Astrocyte (in vitro differentiated cells and primary cell): ENCODE measurements around the gene TSC22D3. TPM values are rescaled to one million over a fixed set of nuclear protein-coding genes. Genes with fewer than 3 reads are reported as not detected.
A peak's percentile ranks its signal among the peaks of the same experiment; 100 is the strongest.

ENCODE experiments used
- DNase-seq: peaks from one replicate; pipeline ENCODE4 v3.0.0-alpha.2; 2010; ENCODE audit warnings: low read depth
- FAIRE-seq: peaks from 2 replicates; lab custom pipeline; 2011; peaks lifted over from hg19 to GRCh38; lab: Jason Lieb, UNC
- H2AFZ ChIP-seq: 2 replicates; pipeline ENCODE4 v1.6.0; 2012; ENCODE audit warnings: low read depth, low read length, inconsistent platforms
- H3K27ac ChIP-seq: 2 replicates; pipeline ENCODE4 v1.5.1; 2011; ENCODE audit warnings: low read depth, low read length, inconsistent platforms
- H3K27me3 ChIP-seq: 2 replicates; pipeline ENCODE4 v1.6.0; 2011; ENCODE audit warnings: low read length, inconsistent platforms; ENCODE audit not compliant: insufficient read depth
- H3K36me3 ChIP-seq: 2 replicates; pipeline ENCODE4 v1.5.1; 2011; ENCODE audit warnings: low read length, inconsistent platforms; ENCODE audit not compliant: insufficient read depth
- H3K4me1 ChIP-seq: 2 replicates; pipeline ENCODE4 v1.5.1; 2011; ENCODE audit warnings: low read length, inconsistent platforms; ENCODE audit not compliant: insufficient read depth
- H3K4me2 ChIP-seq: 2 replicates; pipeline ENCODE4 v1.6.0; 2012; ENCODE audit warnings: low read length, inconsistent platforms
- H3K4me3 ChIP-seq: 2 replicates; pipeline ENCODE4 v1.5.1; 2011; ENCODE audit warnings: low read depth, mild to moderate bottlenecking, low read length, inconsistent platforms; ENCODE audit not compliant: insufficient read depth
- H3K79me2 ChIP-seq: 2 replicates; pipeline ENCODE4 v1.6.0; 2012; ENCODE audit warnings: mild to moderate bottlenecking, low read length, inconsistent platforms; ENCODE audit not compliant: insufficient read depth
- H3K9ac ChIP-seq: 2 replicates; pipeline ENCODE4 v1.6.0; 2012; ENCODE audit warnings: mild to moderate bottlenecking, low read length, inconsistent platforms
- H3K9me3 ChIP-seq: 2 replicates; pipeline ENCODE4 v1.5.1; 2012; ENCODE audit warnings: low read depth, mild to moderate bottlenecking, low read length, inconsistent platforms; ENCODE audit not compliant: insufficient read depth
- H4K20me1 ChIP-seq: 2 replicates; pipeline ENCODE4 v1.6.0; 2012; ENCODE audit warnings: low read length, inconsistent platforms; ENCODE audit not compliant: insufficient read depth
- H3K27ac Mint-ChIP-seq: one replicate; pipeline ENCODE4 v1.8.0; 2021; ENCODE audit warnings: mild to moderate bottlenecking, mixed read lengths; ENCODE audit not compliant: unreplicated experiment
- H3K27me3 Mint-ChIP-seq: one replicate; pipeline ENCODE4 v1.8.0; 2021; ENCODE audit warnings: low read depth, mixed read lengths; ENCODE audit not compliant: unreplicated experiment
- H3K36me3 Mint-ChIP-seq: one replicate; pipeline ENCODE4 v1.8.0; 2021; ENCODE audit warnings: low read depth, mixed read lengths; ENCODE audit not compliant: unreplicated experiment
- H3K4me1 Mint-ChIP-seq: one replicate; pipeline ENCODE4 v1.8.0; 2021; ENCODE audit warnings: low read depth, mixed read lengths; ENCODE audit not compliant: unreplicated experiment
- H3K4me3 Mint-ChIP-seq: one replicate; pipeline ENCODE4 v1.8.0; 2021; ENCODE audit warnings: mild to moderate bottlenecking, moderate library complexity, mixed read lengths; ENCODE audit not compliant: unreplicated experiment
- H3K9me3 Mint-ChIP-seq: one replicate; pipeline ENCODE4 v1.8.0; 2021; ENCODE audit warnings: mild to moderate bottlenecking, mixed read lengths; ENCODE audit not compliant: unreplicated experiment
- EZH2 ChIP-seq: IDR thresholded peaks from 2 replicates; pipeline ENCODE4 v1.6.1; 2012; ENCODE audit warnings: mild to moderate bottlenecking, low read length, inconsistent platforms; ENCODE audit not compliant: insufficient read depth
- total RNA-seq: library from RNA; stranded (reverse); gene quantifications from 2 replicates; pipeline ENCODE4 v1.2.1, GENCODE V29; 2021
- TF ChIP-seq, protein P1 (sequence below): IDR thresholded peaks from 2 replicates; pipeline ENCODE4 v1.5.1; 2011; ENCODE audit warnings: low read depth, mild to moderate bottlenecking, inconsistent platforms, low read length, moderate library complexity; ENCODE audit not compliant: insufficient read depth

Gene TSC22D3
- total RNA-seq, 1 donor from 2014 or later = 30.7 TPM

DNA sequence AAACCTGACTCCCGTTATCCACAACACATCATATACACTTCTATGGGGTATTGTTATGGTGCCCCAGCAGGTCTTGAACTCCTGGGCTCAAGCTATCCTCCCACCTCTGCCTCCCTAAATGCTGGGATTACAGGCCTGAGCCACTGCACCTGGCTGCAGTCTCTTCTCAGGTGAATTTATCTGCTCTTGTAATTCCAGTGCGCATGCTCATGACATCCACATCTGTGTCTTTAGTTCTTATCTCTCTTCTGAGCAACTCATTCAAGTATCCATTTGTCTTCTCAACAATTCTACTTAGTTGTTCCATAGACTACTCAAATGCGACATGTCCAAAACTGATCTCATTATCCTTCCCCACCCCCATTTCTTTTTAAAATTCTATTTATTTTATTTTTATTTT, 29.6 kb upstream of the TSC22D3 start:
- no peaks in the 10 kb centered on the region for H3K4me1 ChIP-seq
- H3K36me3 ChIP-seq = no peaks in the 10 kb centered on the region
- H3K27me3 ChIP-seq = no peaks in the 10 kb centered on the region
- H3K9me3 ChIP-seq = no peaks in the 10 kb centered on the region
- no peak overlapping the region for H3K9ac ChIP-seq
- no peak overlapping the region for H3K4me2 ChIP-seq
- no peak for FAIRE-seq
- no peak overlapping the region for H2AFZ ChIP-seq
- Mint-ChIP-seq H3K4me3 (no peak overlapping the region), H3K36me3 (no peaks in the 10 kb centered on the region), H3K9me3 (peaks cover 2% of the 10 kb centered on the region), H3K27me3 (no peaks in the 10 kb centered on the region), H3K27ac (no peak overlapping the region), H3K4me1 (no peaks in the 10 kb centered on the region)
- DNase-seq = no peak
- no peaks in the 10 kb centered on the region for H3K79me2 ChIP-seq
- H4K20me1 ChIP-seq = no peaks in the 10 kb centered on the region
- H3K27ac ChIP-seq = no peak overlapping the region
- TF ChIP-seq EZH2 = no peak
- TF ChIP-seq, protein P1, sequence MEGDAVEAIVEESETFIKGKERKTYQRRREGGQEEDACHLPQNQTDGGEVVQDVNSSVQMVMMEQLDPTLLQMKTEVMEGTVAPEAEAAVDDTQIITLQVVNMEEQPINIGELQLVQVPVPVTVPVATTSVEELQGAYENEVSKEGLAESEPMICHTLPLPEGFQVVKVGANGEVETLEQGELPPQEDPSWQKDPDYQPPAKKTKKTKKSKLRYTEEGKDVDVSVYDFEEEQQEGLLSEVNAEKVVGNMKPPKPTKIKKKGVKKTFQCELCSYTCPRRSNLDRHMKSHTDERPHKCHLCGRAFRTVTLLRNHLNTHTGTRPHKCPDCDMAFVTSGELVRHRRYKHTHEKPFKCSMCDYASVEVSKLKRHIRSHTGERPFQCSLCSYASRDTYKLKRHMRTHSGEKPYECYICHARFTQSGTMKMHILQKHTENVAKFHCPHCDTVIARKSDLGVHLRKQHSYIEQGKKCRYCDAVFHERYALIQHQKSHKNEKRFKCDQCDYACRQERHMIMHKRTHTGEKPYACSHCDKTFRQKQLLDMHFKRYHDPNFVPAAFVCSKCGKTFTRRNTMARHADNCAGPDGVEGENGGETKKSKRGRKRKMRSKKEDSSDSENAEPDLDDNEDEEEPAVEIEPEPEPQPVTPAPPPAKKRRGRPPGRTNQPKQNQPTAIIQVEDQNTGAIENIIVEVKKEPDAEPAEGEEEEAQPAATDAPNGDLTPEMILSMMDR = no peak
- H3K4me3 ChIP-seq = no peak overlapping the region

DNA sequence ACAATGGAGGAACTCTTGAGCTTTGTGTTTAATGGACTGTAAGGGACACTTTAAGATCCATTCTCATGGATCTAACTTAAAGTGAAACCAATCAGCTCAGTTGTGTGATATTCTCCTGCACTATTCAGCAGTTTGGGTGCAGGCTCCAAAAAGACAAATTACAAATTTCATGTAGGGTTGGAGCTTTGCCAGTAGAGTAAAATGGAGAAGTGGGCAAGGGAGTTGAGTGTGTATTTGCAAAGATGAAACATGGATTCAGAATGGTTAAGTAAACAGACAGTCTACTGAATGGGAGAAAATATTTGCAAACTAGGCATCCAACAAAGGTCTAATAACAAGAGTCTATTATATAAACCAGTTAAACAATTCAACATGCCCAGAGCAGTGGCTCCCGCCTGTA, 28.8 kb upstream of the TSC22D3 start:
- FAIRE-seq (peak; percentile 95), DNase-seq (no peak)
- no peak overlapping the region for H2AFZ ChIP-seq
- no peaks in the 10 kb centered on the region for H3K9me3 ChIP-seq
- H3K36me3 ChIP-seq = no peaks in the 10 kb centered on the region
- Mint-ChIP-seq H3K27me3 (no peaks in the 10 kb centered on the region), H3K27ac (no peak overlapping the region), H3K4me1 (no peaks in the 10 kb centered on the region), H3K9me3 (peaks cover 2% of the 10 kb centered on the region), H3K4me3 (no peak overlapping the region), H3K36me3 (no peaks in the 10 kb centered on the region)
- H3K27ac ChIP-seq = no peak overlapping the region
- no peak overlapping the region for H3K4me3 ChIP-seq
- no peak overlapping the region for H3K4me2 ChIP-seq
- no peaks in the 10 kb centered on the region for H3K79me2 ChIP-seq
- no peak overlapping the region for H3K9ac ChIP-seq
- no peak for TF ChIP-seq EZH2
- TF ChIP-seq, protein P1 = no peak
- H3K27me3 ChIP-seq = no peaks in the 10 kb centered on the region
- no peaks in the 10 kb centered on the region for H4K20me1 ChIP-seq
- no peaks in the 10 kb centered on the region for H3K4me1 ChIP-seq

DNA sequence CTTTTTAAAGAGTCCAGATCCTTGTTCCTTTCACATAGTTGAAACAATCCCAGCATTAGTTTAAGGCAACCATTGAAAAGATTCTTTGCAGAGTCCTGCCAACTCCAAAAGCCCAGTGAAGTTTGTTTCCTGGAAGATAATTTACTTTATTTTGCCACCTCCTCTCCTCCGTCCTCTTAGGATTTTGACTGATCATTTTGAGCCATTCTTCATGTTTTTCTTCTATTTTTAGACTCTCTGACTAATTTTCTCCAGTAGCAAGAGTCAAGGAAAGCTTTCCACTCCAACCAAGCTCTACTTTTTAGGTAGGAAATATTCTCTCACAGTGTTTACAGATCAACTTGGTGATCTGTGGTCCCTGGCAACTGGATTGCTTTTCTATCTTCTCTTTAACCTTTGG, 12.2 kb upstream of the TSC22D3 start:
- Histone ChIP-seq H3K4me2 (no peak overlapping the region), H3K4me3 (no peak overlapping the region), H2AFZ (no peak overlapping the region), H3K9me3 (no peaks in the 10 kb centered on the region), H3K27ac (no peak overlapping the region), H4K20me1 (no peaks in the 10 kb centered on the region), H3K4me1 (no peaks in the 10 kb centered on the region), H3K9ac (no peak overlapping the region), H3K36me3 (no peaks in the 10 kb centered on the region), H3K79me2 (no peaks in the 10 kb centered on the region), H3K27me3 (peaks cover 4% of the 10 kb centered on the region)
- H3K36me3 Mint-ChIP-seq = no peaks in the 10 kb centered on the region
- peaks cover 5% of the 10 kb centered on the region for H3K27me3 Mint-ChIP-seq
- no peak overlapping the region for H3K27ac Mint-ChIP-seq
- DNase-seq (no peak), FAIRE-seq (peak; percentile 45)
- H3K9me3 Mint-ChIP-seq = no peaks in the 10 kb centered on the region
- no peak overlapping the region for H3K4me3 Mint-ChIP-seq
- no peak for TF ChIP-seq EZH2
- TF ChIP-seq, protein P1 = no peak
- H3K4me1 Mint-ChIP-seq = no peaks in the 10 kb centered on the region
